ENCODE measurements around the gene PMS1. TPM values are rescaled to one million over a fixed set of nuclear protein-coding genes. Genes with fewer than 3 reads are reported as not detected.
A peak's percentile ranks its signal among the peaks of the same experiment; 100 is the strongest.

Gene PMS1
- total and polyA plus RNA-seq, 4 donors, result 6.8 to 40.3 (median 18.4) TPM

GRCh38 chr2:189797902-189798301 lies 13.7 kb downstream of the PMS1 start:
- TF ChIP-seq CTCF (IDR thresholded peaks at IDR 0.05; ENCODE audit: control extremely low read depth, extremely low read depth), result no peak
- Histone ChIP-seq H3K9ac (ENCODE audit: insufficient read depth in 1 of 2, low read length in 2 of 2) (no peak overlapping the region), H3K4me3 (no peak overlapping the region), H3K9me3 (ENCODE audit: control insufficient read depth in 4 of 4, insufficient read depth in 3 of 4, low read length in 3 of 4) (peaks cover 0 to 3% (median 0%) of the 10 kb centered on the region in 4 donors), H3K36me3 (ENCODE audit: control insufficient read depth in 4 of 4, insufficient read depth in 4 of 4, low read length in 4 of 4) (peaks cover 5 to 37% (median 19%) of the 10 kb centered on the region in 4 donors), H3K27ac (ENCODE audit: low read depth in 1 of 2, low read length in 1 of 2) (no peak overlapping the region), H3K27me3 (ENCODE audit: control insufficient read depth in 3 of 3, insufficient read depth in 3 of 3, low read length in 2 of 3) (peaks cover 0 to 2% (median 0%) of the 10 kb centered on the region in 3 donors), H3K4me1 (ENCODE audit: control insufficient read depth in 5 of 5, insufficient read depth in 5 of 5, low read length in 5 of 5) (no peaks in the 10 kb centered on the region)
- WGBS, 2 donors, result 95 to 96% methylated on average over 6 of the region's 6 CpGs
- no peak for DNase-seq
- ATAC-seq (ENCODE audit: insufficient read depth, low FRiP score), result no peak

- Histone ChIP-seq H3K9me3 (ENCODE audit: control insufficient read depth in 4 of 4, insufficient read depth in 3 of 4, low read length in 3 of 4) (peaks cover 0 to 3% (median 0%) of the 10 kb centered on the region in 4 donors), H3K27ac (ENCODE audit: low read depth in 1 of 2, low read length in 1 of 2) (no peak overlapping the region), H3K4me1 (ENCODE audit: control insufficient read depth in 5 of 5, insufficient read depth in 5 of 5, low read length in 5 of 5) (no peaks in the 10 kb centered on the region), H3K9ac (ENCODE audit: insufficient read depth in 1 of 2, low read length in 2 of 2) (no peak overlapping the region), H3K27me3 (ENCODE audit: control insufficient read depth in 3 of 3, insufficient read depth in 3 of 3, low read length in 2 of 3) (peaks cover 0 to 2% (median 0%) of the 10 kb centered on the region in 3 donors), H3K4me3 (no peak overlapping the region), H3K36me3 (ENCODE audit: control insufficient read depth in 4 of 4, insufficient read depth in 4 of 4, low read length in 4 of 4) (peaks cover 0 to 32% (median 18%) of the 10 kb centered on the region in 4 donors)
- 65 to 71% methylated on average over 4 of the region's 4 CpGs for WGBS, 2 donors
- no peak for TF ChIP-seq CTCF (IDR thresholded peaks at IDR 0.05; ENCODE audit: control extremely low read depth, extremely low read depth)
- peak in 2 of 3 donors; percentile 47 to 57 for DNase-seq
- no peak for ATAC-seq (ENCODE audit: insufficient read depth, low FRiP score)
Measured at GRCh38 chr2:189798312-189799029, 14.2 kb downstream of the PMS1 start.

GRCh38 chr2:189799030-189799331 lies 14.7 kb downstream of the PMS1 start:
- Histone ChIP-seq H3K4me3 (no peak overlapping the region), H3K36me3 (ENCODE audit: control insufficient read depth in 4 of 4, insufficient read depth in 4 of 4, low read length in 4 of 4) (peaks cover 0 to 27% (median 19%) of the 10 kb centered on the region in 4 donors), H3K4me1 (ENCODE audit: control insufficient read depth in 5 of 5, insufficient read depth in 5 of 5, low read length in 5 of 5) (no peaks in the 10 kb centered on the region), H3K9ac (ENCODE audit: insufficient read depth in 1 of 2, low read length in 2 of 2) (no peak overlapping the region), H3K9me3 (ENCODE audit: control insufficient read depth in 4 of 4, insufficient read depth in 3 of 4, low read length in 3 of 4) (peaks cover 0 to 3% (median 0%) of the 10 kb centered on the region in 4 donors), H3K27ac (ENCODE audit: low read depth in 1 of 2, low read length in 1 of 2) (no peak overlapping the region), H3K27me3 (ENCODE audit: control insufficient read depth in 3 of 3, insufficient read depth in 3 of 3, low read length in 2 of 3) (peaks cover 0 to 2% (median 0%) of the 10 kb centered on the region in 3 donors)
- ATAC-seq (ENCODE audit: insufficient read depth, low FRiP score), result no peak
- TF ChIP-seq CTCF (IDR thresholded peaks at IDR 0.05; ENCODE audit: control extremely low read depth, extremely low read depth), result no peak
- no peak for DNase-seq
